ENCODE results near the gene SH3BP5. TPM values are rescaled to one million over a fixed set of nuclear protein-coding genes. Genes with fewer than 3 reads are reported as not detected.
A peak's percentile ranks its signal among the peaks of the same experiment; 100 is the strongest.

SH3BP5 gene
- total RNA-seq, 6 experiments from 2014 or later = 8.9 to 19.2 (median 13.8) TPM

- intact Hi-C loops (cut with DNase I) = no loop called here
- ATAC-seq (no peak), DNase-seq (no peak)
- no peak for TF ChIP-seq POLR2A (IDR thresholded peaks at IDR 0.05)
- no peak for TF ChIP-seq CTCF (IDR thresholded peaks at IDR 0.05)
- Histone ChIP-seq H3K4me1 (no peaks in the 10 kb centered on the region), H3K27me3 (no peaks in the 10 kb centered on the region), H3K9me3 (no peaks in the 10 kb centered on the region), H3K4me3 (no peak overlapping the region), H3K36me3 (peaks cover 0 to 90% (median 25%) of the 10 kb centered on the region in 4 donors), H3K27ac (no peak overlapping the region)
- WGBS (ENCODE audit: insufficient coverage, low coverage, low lambda C conversion rate, missing lambda C conversion rate) = 86% methylated on average over 2 of the region's 2 CpGs
These were observed 86.2 kb downstream of the SH3BP5 start for GRCh38 chr3:15246186-15246585.

GRCh38 chr3:15243822-15244482 is 88.4 kb downstream of the SH3BP5 start:
- intact Hi-C loops (cut with DNase I) = no loop called here
- WGBS (ENCODE audit: insufficient coverage, low coverage, low lambda C conversion rate, missing lambda C conversion rate) = 68% methylated on average over 5 of the region's 5 CpGs
- ATAC-seq (no peak), DNase-seq (no peak)
- Histone ChIP-seq H3K27ac (no peak overlapping the region), H3K4me1 (no peaks in the 10 kb centered on the region), H3K4me3 (no peak overlapping the region), H3K27me3 (no peaks in the 10 kb centered on the region), H3K36me3 (peaks cover 0 to 89% (median 25%) of the 10 kb centered on the region in 4 donors), H3K9me3 (no peaks in the 10 kb centered on the region)
- TF ChIP-seq POLR2A (IDR thresholded peaks at IDR 0.05) = no peak
- TF ChIP-seq CTCF (IDR thresholded peaks at IDR 0.05) = no peak

GRCh38 chr3:15241341-15241740 is 91.0 kb downstream of the SH3BP5 start:
- TF ChIP-seq CTCF (IDR thresholded peaks at IDR 0.05) (peak; percentile 12 to 34 (median 31)), POLR2A (IDR thresholded peaks at IDR 0.05) (no peak)

GRCh38 chr3:15229262-15229661 is 103.1 kb downstream of the SH3BP5 start:
- ATAC-seq = no peak
- peaks cover 0 to 75% (median 30%) of the 10 kb centered on the region in 4 donors for H3K36me3 ChIP-seq
- 96% methylated on average over 4 of the region's 4 CpGs for WGBS (ENCODE audit: insufficient coverage, low coverage, low lambda C conversion rate, missing lambda C conversion rate)
- intact Hi-C loops (cut with DNase I) = no loop called here
- no peaks in the 10 kb centered on the region for H3K9me3 ChIP-seq
- no peak overlapping the region for H3K27ac ChIP-seq
- H3K4me1 ChIP-seq = no peaks in the 10 kb centered on the region
- DNase-seq = no peak
- no peaks in the 10 kb centered on the region for H3K27me3 ChIP-seq
- no peak overlapping the region for H3K4me3 ChIP-seq
- TF ChIP-seq CTCF (IDR thresholded peaks at IDR 0.05) (no peak), POLR2A (IDR thresholded peaks at IDR 0.05) (no peak)

More at GRCh38 chr3:15241341-15241740, 91.0 kb downstream of the SH3BP5 start:
- H3K4me1 ChIP-seq = no peaks in the 10 kb centered on the region
- DNase-seq (no peak), ATAC-seq (peak; percentile 43 to 68 (median 58))
- no peak overlapping the region for H3K4me3 ChIP-seq
- peaks cover 0 to 77% (median 21%) of the 10 kb centered on the region in 4 donors for H3K36me3 ChIP-seq
- no peak overlapping the region for H3K27ac ChIP-seq
- 100% methylated on average over 1 of the region's 1 CpG for WGBS (ENCODE audit: insufficient coverage, low coverage, low lambda C conversion rate, missing lambda C conversion rate)
- H3K27me3 ChIP-seq = no peaks in the 10 kb centered on the region
- H3K9me3 ChIP-seq = no peaks in the 10 kb centered on the region
- intact Hi-C loops (cut with DNase I) = no loop called here
